WTC11 (cell line): ENCODE measurements around the gene ZNF593. TPM values are rescaled to one million over a fixed set of nuclear protein-coding genes. Genes with fewer than 3 reads are reported as not detected.

Experiments
- ATAC-seq: fragments of 200-7000 bp; cut with Tn5 transposase; 2 replicates; pipeline ENCODE4 v1.10.0; 2021; ENCODE audit warnings: mild to moderate bottlenecking, moderate library complexity
- CTCF ChIA-PET: fragments of 300-600 bp; sonication (Branson Sonifier 250); formaldehyde crosslinking; loops from one replicate; lab custom pipeline; 2021; ENCODE audit warnings: antibody characterized with exemption; lab: Charles Lee
- POLR2A ChIA-PET: fragments of 350-600 bp; sonication (Branson Sonifier 250); formaldehyde crosslinking; loops from one replicate; lab custom pipeline; 2021; ENCODE audit warnings: antibody characterized with exemption; lab: Charles Lee
- DNase-seq: peaks from one replicate; pipeline ENCODE4 v3.0.0; 2021; ENCODE audit warnings: low spot score
- H3K27ac Mint-ChIP-seq: 2 replicates; pipeline ENCODE4 v1.8.0; 2021; ENCODE audit warnings: mixed read lengths
- H3K27me3 Mint-ChIP-seq: 2 replicates; pipeline ENCODE4 v1.8.0; 2021; ENCODE audit warnings: low read depth, mild to moderate bottlenecking, moderate library complexity, mixed read lengths
- H3K36me3 Mint-ChIP-seq: 2 replicates; pipeline ENCODE4 v1.8.0; 2021; ENCODE audit warnings: mixed read lengths
- H3K4me1 Mint-ChIP-seq: 2 replicates; pipeline ENCODE4 v1.8.0; 2022; ENCODE audit warnings: mixed read lengths
- H3K4me3 Mint-ChIP-seq: 2 replicates; pipeline ENCODE4 v1.8.0; 2021; ENCODE audit warnings: mild to moderate bottlenecking, moderate library complexity, mixed read lengths
- H3K9me3 Mint-ChIP-seq: 2 replicates; pipeline ENCODE4 v1.8.0; 2021; ENCODE audit warnings: mixed read lengths
- ELF4 ChIP-seq: sonication (generic); formaldehyde crosslinking; IDR thresholded peaks from 2 replicates; pipeline ENCODE4 v1.8.1; 2022; ENCODE audit warnings: low read depth, mild to moderate bottlenecking, moderate library complexity, missing genetic modification reagents
- FOXJ3 ChIP-seq: sonication (generic); formaldehyde crosslinking; IDR thresholded peaks from 2 replicates; pipeline ENCODE4 v1.9.0; 2021; ENCODE audit warnings: missing genetic modification reagents, mild to moderate bottlenecking, borderline replicate concordance
- FOXK1 ChIP-seq: sonication (generic); formaldehyde crosslinking; IDR thresholded peaks from 2 replicates; pipeline ENCODE4 v1.8.0; 2022; ENCODE audit warnings: mild to moderate bottlenecking, moderate library complexity, missing genetic modification reagents
- GABPB1 ChIP-seq: sonication (generic); formaldehyde crosslinking; IDR thresholded peaks from 2 replicates; pipeline ENCODE4 v1.8.1; 2023; ENCODE audit warnings: mild to moderate bottlenecking, missing genetic modification reagents
- IRF2 ChIP-seq: sonication (generic); formaldehyde crosslinking; IDR thresholded peaks from 2 replicates; pipeline ENCODE4 v1.8.0; 2022; ENCODE audit warnings: low read depth, missing genetic modification reagents, borderline replicate concordance
- KAT7 ChIP-seq: sonication (generic); formaldehyde crosslinking; IDR thresholded peaks from 2 replicates; pipeline ENCODE4 v1.8.1; 2023; ENCODE audit warnings: missing genetic modification reagents, mild to moderate bottlenecking, borderline replicate concordance
- NR2C2 ChIP-seq: sonication (generic); formaldehyde crosslinking; IDR thresholded peaks from 2 replicates; pipeline ENCODE4 v1.8.0; 2022; ENCODE audit warnings: mild to moderate bottlenecking, missing genetic modification reagents
- RELA ChIP-seq: sonication (generic); formaldehyde crosslinking; IDR thresholded peaks from 2 replicates; pipeline ENCODE4 v1.8.1; 2022; ENCODE audit warnings: missing genetic modification reagents, mild to moderate bottlenecking, borderline replicate concordance
- SMAD4 ChIP-seq: sonication (generic); formaldehyde crosslinking; IDR thresholded peaks from 2 replicates; pipeline ENCODE4 v1.8.0; 2022; ENCODE audit warnings: mild to moderate bottlenecking, missing genetic modification reagents
- ZBTB21 ChIP-seq: sonication (generic); formaldehyde crosslinking; IDR thresholded peaks from 2 replicates; pipeline ENCODE4 v1.8.1; 2023; ENCODE audit warnings: mild to moderate bottlenecking, missing genetic modification reagents, borderline replicate concordance
- total RNA-seq: library from RNA; stranded (reverse); gene quantifications from 3 replicates; pipeline ENCODE4 v1.2.3, GENCODE V29; 2021
- TF ChIP-seq, protein P1 (sequence below): sonication (generic); formaldehyde crosslinking; IDR thresholded peaks from 2 replicates; pipeline ENCODE4 v1.8.1; 2023; ENCODE audit warnings: mild to moderate bottlenecking, missing genetic modification reagents, moderate library complexity
- TF ChIP-seq, protein P2 (sequence below): sonication (generic); formaldehyde crosslinking; IDR thresholded peaks from 2 replicates; pipeline ENCODE4 v1.8.1; 2022; ENCODE audit warnings: mild to moderate bottlenecking, missing genetic modification reagents, moderate library complexity, borderline replicate concordance
- TF ChIP-seq, protein P3 (sequence below): fragments of 250-450 bp; sonication (Bioruptor Pico); IDR thresholded peaks from 2 replicates; pipeline ENCODE4 v1.9.0; 2021; ENCODE audit warnings: mild to moderate bottlenecking, borderline replicate concordance
- TF ChIP-seq, protein P4 (sequence below): sonication (generic); formaldehyde crosslinking; IDR thresholded peaks from 2 replicates; pipeline ENCODE4 v1.8.1; 2023; ENCODE audit warnings: mild to moderate bottlenecking, missing genetic modification reagents
- TF ChIP-seq, protein P5 (sequence below): sonication (generic); formaldehyde crosslinking; IDR thresholded peaks from 2 replicates; pipeline ENCODE4 v1.8.0; 2023; ENCODE audit warnings: missing genetic modification reagents, mild to moderate bottlenecking, borderline replicate concordance
- TF ChIP-seq, protein P6 (sequence below): sonication (generic); formaldehyde crosslinking; IDR thresholded peaks from 2 replicates; pipeline ENCODE4 v1.8.1; 2022; ENCODE audit warnings: low read depth, missing genetic modification reagents, borderline replicate concordance
- TF ChIP-seq, protein P7 (sequence below): sonication (generic); formaldehyde crosslinking; IDR thresholded peaks from 2 replicates; pipeline ENCODE4 v1.8.1; 2022; ENCODE audit warnings: missing genetic modification reagents, borderline replicate concordance

The ZNF593 gene
- total RNA-seq, 1 experiment from 2014 or later: 49.1 TPM

DNA sequence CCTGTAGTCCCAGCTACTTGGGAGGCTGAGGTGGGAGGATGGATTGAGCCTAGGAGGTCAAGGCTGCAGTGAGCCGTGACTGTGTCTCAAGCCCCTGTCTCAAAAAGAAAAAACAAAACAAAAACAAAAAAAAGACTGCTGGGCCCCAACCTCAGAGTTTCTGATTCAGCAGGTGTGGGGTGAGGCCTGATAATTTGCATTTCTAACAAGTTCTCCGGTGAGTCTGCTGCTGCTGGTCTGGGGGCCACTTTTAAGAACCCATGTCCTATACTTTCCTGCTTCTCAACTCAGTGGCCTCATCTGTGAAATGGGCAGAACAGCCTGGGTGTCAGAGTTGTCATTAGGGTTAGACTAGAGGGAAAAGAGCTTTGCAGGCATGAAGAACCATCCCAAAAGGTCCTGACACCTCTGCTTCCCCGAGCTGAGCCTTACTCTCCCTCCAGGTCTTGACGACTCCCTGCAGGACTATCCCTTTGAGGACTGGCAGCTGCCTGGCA, 10.3 kb downstream of the ZNF593 start (continued):
- no peak for TF ChIP-seq SMAD4
- TF ChIP-seq, protein P1, sequence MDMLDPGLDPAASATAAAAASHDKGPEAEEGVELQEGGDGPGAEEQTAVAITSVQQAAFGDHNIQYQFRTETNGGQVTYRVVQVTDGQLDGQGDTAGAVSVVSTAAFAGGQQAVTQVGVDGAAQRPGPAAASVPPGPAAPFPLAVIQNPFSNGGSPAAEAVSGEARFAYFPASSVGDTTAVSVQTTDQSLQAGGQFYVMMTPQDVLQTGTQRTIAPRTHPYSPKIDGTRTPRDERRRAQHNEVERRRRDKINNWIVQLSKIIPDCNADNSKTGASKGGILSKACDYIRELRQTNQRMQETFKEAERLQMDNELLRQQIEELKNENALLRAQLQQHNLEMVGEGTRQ: no peak
- no peak for TF ChIP-seq KAT7 (CRISPR knock-in tag)
- TF ChIP-seq, protein P2, sequence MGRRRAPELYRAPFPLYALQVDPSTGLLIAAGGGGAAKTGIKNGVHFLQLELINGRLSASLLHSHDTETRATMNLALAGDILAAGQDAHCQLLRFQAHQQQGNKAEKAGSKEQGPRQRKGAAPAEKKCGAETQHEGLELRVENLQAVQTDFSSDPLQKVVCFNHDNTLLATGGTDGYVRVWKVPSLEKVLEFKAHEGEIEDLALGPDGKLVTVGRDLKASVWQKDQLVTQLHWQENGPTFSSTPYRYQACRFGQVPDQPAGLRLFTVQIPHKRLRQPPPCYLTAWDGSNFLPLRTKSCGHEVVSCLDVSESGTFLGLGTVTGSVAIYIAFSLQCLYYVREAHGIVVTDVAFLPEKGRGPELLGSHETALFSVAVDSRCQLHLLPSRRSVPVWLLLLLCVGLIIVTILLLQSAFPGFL (CRISPR knock-in tag): no peak

DNA sequence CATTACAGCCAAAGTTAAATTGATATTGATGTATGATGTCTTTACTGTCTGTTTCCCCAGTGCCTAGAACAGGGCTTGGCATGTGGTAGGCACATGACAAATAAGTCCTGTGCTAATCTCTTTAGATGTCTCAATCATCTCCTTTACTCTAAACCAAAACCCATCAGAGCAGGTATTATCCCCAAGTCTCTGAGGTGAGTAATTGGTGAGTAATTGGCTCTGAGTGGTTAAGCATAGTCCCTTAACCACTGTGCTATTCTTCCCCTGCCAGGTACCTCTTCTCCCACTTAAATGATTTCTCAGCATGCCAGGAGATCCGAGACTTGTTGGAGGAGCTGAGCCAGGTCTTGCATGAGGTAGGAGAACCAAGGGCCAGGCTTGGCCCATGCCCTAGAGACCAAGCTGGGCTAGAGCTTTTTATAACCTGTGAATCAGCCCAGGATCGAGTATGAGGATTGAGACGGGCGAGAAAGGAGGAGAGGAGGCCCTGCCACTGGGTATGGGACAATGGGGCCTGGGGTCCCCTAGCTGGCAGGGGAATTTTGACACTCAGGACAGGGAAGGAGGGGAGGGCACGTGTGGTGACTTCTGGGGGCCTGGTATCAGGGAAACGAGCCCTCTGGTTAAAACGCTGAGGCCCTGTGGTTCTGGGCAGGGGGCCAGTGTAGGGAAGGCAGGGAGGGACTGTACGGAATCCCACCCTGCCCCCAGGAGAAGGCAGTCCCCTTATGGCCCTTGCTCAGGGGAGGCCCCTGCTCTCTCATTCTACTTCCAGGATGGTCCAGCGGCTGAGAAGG, 12.1 kb downstream of the ZNF593 start:
- ATAC-seq: no peak
- no peak overlapping the region for H3K4me3 Mint-ChIP-seq
- ChIA-PET CTCF (interaction anchor here (1.1 to 3.6 kb wide), 4 partner anchors 9 to 104 kb away, joined by 3 to 25 read pairs (median 6); partner anchors contain the start of genes CATSPER4 and ZNF593), POLR2A (no interaction called here)
- H3K9me3 Mint-ChIP-seq: no peaks in the 10 kb centered on the region
- no peaks in the 10 kb centered on the region for H3K27me3 Mint-ChIP-seq
- DNase-seq: no peak
- H3K4me1 Mint-ChIP-seq: peaks cover 10% of the 10 kb centered on the region
- no peak overlapping the region for H3K27ac Mint-ChIP-seq
- H3K36me3 Mint-ChIP-seq: 0 out of 2 replicates have a peak, but pooled peaks cover 5% of the 10 kb centered on the region
- TF ChIP-seq, protein P3, sequence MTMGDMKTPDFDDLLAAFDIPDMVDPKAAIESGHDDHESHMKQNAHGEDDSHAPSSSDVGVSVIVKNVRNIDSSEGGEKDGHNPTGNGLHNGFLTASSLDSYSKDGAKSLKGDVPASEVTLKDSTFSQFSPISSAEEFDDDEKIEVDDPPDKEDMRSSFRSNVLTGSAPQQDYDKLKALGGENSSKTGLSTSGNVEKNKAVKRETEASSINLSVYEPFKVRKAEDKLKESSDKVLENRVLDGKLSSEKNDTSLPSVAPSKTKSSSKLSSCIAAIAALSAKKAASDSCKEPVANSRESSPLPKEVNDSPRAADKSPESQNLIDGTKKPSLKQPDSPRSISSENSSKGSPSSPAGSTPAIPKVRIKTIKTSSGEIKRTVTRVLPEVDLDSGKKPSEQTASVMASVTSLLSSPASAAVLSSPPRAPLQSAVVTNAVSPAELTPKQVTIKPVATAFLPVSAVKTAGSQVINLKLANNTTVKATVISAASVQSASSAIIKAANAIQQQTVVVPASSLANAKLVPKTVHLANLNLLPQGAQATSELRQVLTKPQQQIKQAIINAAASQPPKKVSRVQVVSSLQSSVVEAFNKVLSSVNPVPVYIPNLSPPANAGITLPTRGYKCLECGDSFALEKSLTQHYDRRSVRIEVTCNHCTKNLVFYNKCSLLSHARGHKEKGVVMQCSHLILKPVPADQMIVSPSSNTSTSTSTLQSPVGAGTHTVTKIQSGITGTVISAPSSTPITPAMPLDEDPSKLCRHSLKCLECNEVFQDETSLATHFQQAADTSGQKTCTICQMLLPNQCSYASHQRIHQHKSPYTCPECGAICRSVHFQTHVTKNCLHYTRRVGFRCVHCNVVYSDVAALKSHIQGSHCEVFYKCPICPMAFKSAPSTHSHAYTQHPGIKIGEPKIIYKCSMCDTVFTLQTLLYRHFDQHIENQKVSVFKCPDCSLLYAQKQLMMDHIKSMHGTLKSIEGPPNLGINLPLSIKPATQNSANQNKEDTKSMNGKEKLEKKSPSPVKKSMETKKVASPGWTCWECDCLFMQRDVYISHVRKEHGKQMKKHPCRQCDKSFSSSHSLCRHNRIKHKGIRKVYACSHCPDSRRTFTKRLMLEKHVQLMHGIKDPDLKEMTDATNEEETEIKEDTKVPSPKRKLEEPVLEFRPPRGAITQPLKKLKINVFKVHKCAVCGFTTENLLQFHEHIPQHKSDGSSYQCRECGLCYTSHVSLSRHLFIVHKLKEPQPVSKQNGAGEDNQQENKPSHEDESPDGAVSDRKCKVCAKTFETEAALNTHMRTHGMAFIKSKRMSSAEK (CRISPR knock-in tag): no peak
- TF ChIP-seq, protein P4, sequence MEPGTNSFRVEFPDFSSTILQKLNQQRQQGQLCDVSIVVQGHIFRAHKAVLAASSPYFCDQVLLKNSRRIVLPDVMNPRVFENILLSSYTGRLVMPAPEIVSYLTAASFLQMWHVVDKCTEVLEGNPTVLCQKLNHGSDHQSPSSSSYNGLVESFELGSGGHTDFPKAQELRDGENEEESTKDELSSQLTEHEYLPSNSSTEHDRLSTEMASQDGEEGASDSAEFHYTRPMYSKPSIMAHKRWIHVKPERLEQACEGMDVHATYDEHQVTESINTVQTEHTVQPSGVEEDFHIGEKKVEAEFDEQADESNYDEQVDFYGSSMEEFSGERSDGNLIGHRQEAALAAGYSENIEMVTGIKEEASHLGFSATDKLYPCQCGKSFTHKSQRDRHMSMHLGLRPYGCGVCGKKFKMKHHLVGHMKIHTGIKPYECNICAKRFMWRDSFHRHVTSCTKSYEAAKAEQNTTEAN (CRISPR knock-in tag): no peak
- TF ChIP-seq GABPB1 (CRISPR knock-in tag): no peak
- no peak for TF ChIP-seq FOXJ3
- TF ChIP-seq, protein P5, sequence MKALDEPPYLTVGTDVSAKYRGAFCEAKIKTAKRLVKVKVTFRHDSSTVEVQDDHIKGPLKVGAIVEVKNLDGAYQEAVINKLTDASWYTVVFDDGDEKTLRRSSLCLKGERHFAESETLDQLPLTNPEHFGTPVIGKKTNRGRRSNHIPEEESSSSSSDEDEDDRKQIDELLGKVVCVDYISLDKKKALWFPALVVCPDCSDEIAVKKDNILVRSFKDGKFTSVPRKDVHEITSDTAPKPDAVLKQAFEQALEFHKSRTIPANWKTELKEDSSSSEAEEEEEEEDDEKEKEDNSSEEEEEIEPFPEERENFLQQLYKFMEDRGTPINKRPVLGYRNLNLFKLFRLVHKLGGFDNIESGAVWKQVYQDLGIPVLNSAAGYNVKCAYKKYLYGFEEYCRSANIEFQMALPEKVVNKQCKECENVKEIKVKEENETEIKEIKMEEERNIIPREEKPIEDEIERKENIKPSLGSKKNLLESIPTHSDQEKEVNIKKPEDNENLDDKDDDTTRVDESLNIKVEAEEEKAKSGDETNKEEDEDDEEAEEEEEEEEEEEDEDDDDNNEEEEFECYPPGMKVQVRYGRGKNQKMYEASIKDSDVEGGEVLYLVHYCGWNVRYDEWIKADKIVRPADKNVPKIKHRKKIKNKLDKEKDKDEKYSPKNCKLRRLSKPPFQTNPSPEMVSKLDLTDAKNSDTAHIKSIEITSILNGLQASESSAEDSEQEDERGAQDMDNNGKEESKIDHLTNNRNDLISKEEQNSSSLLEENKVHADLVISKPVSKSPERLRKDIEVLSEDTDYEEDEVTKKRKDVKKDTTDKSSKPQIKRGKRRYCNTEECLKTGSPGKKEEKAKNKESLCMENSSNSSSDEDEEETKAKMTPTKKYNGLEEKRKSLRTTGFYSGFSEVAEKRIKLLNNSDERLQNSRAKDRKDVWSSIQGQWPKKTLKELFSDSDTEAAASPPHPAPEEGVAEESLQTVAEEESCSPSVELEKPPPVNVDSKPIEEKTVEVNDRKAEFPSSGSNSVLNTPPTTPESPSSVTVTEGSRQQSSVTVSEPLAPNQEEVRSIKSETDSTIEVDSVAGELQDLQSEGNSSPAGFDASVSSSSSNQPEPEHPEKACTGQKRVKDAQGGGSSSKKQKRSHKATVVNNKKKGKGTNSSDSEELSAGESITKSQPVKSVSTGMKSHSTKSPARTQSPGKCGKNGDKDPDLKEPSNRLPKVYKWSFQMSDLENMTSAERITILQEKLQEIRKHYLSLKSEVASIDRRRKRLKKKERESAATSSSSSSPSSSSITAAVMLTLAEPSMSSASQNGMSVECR (CRISPR knock-in tag): no peak
- TF ChIP-seq, protein P6, sequence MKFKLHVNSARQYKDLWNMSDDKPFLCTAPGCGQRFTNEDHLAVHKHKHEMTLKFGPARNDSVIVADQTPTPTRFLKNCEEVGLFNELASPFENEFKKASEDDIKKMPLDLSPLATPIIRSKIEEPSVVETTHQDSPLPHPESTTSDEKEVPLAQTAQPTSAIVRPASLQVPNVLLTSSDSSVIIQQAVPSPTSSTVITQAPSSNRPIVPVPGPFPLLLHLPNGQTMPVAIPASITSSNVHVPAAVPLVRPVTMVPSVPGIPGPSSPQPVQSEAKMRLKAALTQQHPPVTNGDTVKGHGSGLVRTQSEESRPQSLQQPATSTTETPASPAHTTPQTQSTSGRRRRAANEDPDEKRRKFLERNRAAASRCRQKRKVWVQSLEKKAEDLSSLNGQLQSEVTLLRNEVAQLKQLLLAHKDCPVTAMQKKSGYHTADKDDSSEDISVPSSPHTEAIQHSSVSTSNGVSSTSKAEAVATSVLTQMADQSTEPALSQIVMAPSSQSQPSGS (CRISPR knock-in tag): no peak
- TF ChIP-seq, protein P1: no peak
- no peak for TF ChIP-seq ELF4 (CRISPR knock-in tag)
- TF ChIP-seq RELA (CRISPR knock-in tag): no peak
- TF ChIP-seq ZBTB21 (CRISPR knock-in tag): no peak
- no peak for TF ChIP-seq NR2C2
- TF ChIP-seq, protein P7, sequence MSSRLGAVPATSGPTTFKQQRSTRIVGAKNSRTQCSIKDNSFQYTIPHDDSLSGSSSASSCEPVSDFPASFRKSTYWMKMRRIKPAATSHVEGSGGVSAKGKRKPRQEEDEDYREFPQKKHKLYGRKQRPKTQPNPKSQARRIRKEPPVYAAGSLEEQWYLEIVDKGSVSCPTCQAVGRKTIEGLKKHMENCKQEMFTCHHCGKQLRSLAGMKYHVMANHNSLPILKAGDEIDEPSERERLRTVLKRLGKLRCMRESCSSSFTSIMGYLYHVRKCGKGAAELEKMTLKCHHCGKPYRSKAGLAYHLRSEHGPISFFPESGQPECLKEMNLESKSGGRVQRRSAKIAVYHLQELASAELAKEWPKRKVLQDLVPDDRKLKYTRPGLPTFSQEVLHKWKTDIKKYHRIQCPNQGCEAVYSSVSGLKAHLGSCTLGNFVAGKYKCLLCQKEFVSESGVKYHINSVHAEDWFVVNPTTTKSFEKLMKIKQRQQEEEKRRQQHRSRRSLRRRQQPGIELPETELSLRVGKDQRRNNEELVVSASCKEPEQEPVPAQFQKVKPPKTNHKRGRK (CRISPR knock-in tag): no peak
- no peak for TF ChIP-seq FOXK1 (CRISPR knock-in tag)
- TF ChIP-seq IRF2: no peak
